ENCODE results near the gene TMEM250.

GRCh38 chr9:136151848-136152542 is 33.3 kb upstream of the TMEM250 start:
- TF ChIP-seq CTCF (conservative IDR thresholded peaks at IDR 0.05 in 1 of 2, IDR thresholded peaks at IDR 0.05 in 1 of 2; ENCODE audit: extremely low read depth in 1 of 2, insufficient read depth in 1 of 2, low read depth in 1 of 2, low read length in 2 of 2) (no peak), EZH2 (IDR thresholded peaks at IDR 0.05; ENCODE audit: borderline replicate concordance, low read length) (no peak)
